Fibroblast of the conjunctiva (primary cell): ENCODE measurements around the gene GAB1.
"Not testable (repeated sequence)": the region's sequence is repeated elsewhere in the genome, so short reads cannot be mapped to it uniquely, and the experiment has no call there.

ENCODE experiments used
- DNase-seq: peaks from one replicate; pipeline ENCODE4 v3.0.0-alpha.2; 2010; ENCODE audit warnings: low read depth

The GAB1 gene

GRCh38 chr4:143338313-143338712 is 1.6 kb downstream of the GAB1 start:
- no peak for DNase-seq

GRCh38 chr4:143339497-143339896 is 2.8 kb downstream of the GAB1 start:
- DNase-seq = no peak

- no peak for DNase-seq
Measured at GRCh38 chr4:143341186-143341755, 4.6 kb downstream of the GAB1 start.

GRCh38 chr4:143343276-143343831 is 6.7 kb downstream of the GAB1 start:
- DNase-seq = no peak

- DNase-seq = no peak
Measured at GRCh38 chr4:143344041-143344440, 7.4 kb downstream of the GAB1 start.

GRCh38 chr4:143344774-143345173 is 8.1 kb downstream of the GAB1 start:
- no peak for DNase-seq

GRCh38 chr4:143345356-143345755 is 8.7 kb downstream of the GAB1 start:
- DNase-seq = no peak

GRCh38 chr4:143346206-143346605 is 9.5 kb downstream of the GAB1 start:
- DNase-seq = no peak

GRCh38 chr4:143347484-143348111 is 10.9 kb downstream of the GAB1 start:
- no peak for DNase-seq

GRCh38 chr4:143348233-143349077 is 11.8 kb downstream of the GAB1 start:
- DNase-seq = no peak

GRCh38 chr4:143349858-143350527 is 13.3 kb downstream of the GAB1 start:
- not testable (repeated sequence) for DNase-seq

- no peak for DNase-seq
Measured at GRCh38 chr4:143351149-143351691, 14.5 kb downstream of the GAB1 start.

GRCh38 chr4:143351774-143352451 is 15.2 kb downstream of the GAB1 start:
- no peak for DNase-seq

GRCh38 chr4:143352720-143353119 is 16.0 kb downstream of the GAB1 start:
- DNase-seq = no peak

GRCh38 chr4:143353797-143354196 is 17.1 kb downstream of the GAB1 start:
- DNase-seq = no peak

- no peak for DNase-seq
Measured at GRCh38 chr4:143354990-143355389, 18.3 kb downstream of the GAB1 start.

GRCh38 chr4:143355540-143356217 is 19.0 kb downstream of the GAB1 start:
- no peak for DNase-seq

GRCh38 chr4:143356493-143356892 is 19.8 kb downstream of the GAB1 start:
- DNase-seq = no peak

GRCh38 chr4:143357161-143357845 is 20.6 kb downstream of the GAB1 start:
- DNase-seq = no peak

- DNase-seq = no peak
Measured at GRCh38 chr4:143358419-143358818, 21.7 kb downstream of the GAB1 start.
